ENCODE data around the gene ARHGAP24.

Gene ARHGAP24

GRCh38 chr4:86044593-86044985 is 569.6 kb downstream of the ARHGAP24 start:
- DNase-seq = no peak

GRCh38 chr4:86048426-86048825 is 573.5 kb downstream of the ARHGAP24 start:
- DNase-seq = no peak

- no peak for DNase-seq
These were observed 575.5 kb downstream of the ARHGAP24 start for GRCh38 chr4:86050496-86050895.

All from activated CD4-positive, alpha-beta T cell treated with anti-CD3 and anti-CD28 coated beads, Interleukin-2, amount 50 U/mL, for 1 hour (primary cell).